HEK293 (cell line): ENCODE results near the gene AR.

Source experiments
- KLF10 ChIP-seq: fragments of 450-650 bp; IDR thresholded peaks from 2 replicates; pipeline ENCODE4 v1.5.1; 2018; ENCODE audit warnings: missing biosample characterization, mild to moderate bottlenecking, missing genetic modification characterization
- SP2 ChIP-seq: fragments of 450-650 bp; formaldehyde crosslinking; IDR thresholded peaks from 2 replicates; pipeline ENCODE4 v1.5.1; 2016; ENCODE audit warnings: missing biosample characterization, missing genetic modification characterization
- ZBTB7A ChIP-seq: fragments of 450-650 bp; formaldehyde crosslinking; IDR thresholded peaks from 2 replicates; pipeline ENCODE4 v1.5.1; 2016; ENCODE audit warnings: low read depth, missing biosample characterization, missing genetic modification characterization
- ZNF146 ChIP-seq: fragments of 450-650 bp; formaldehyde crosslinking; IDR thresholded peaks from 2 replicates; pipeline ENCODE4 v1.5.1; 2016; ENCODE audit warnings: missing biosample characterization, missing genetic modification characterization
- ZNF221 ChIP-seq: fragments of 450-650 bp; formaldehyde crosslinking; IDR thresholded peaks from 2 replicates; pipeline ENCODE4 v1.5.1; 2017; ENCODE audit warnings: missing biosample characterization, missing genetic modification characterization, borderline replicate concordance
- ZNF239 ChIP-seq: fragments of 450-650 bp; formaldehyde crosslinking; IDR thresholded peaks from 2 replicates; pipeline ENCODE4 v1.5.1; 2016; ENCODE audit warnings: missing biosample characterization, missing genetic modification characterization
- ZNF792 ChIP-seq: fragments of 450-650 bp; formaldehyde crosslinking; IDR thresholded peaks from 2 replicates; pipeline ENCODE4 v1.5.1; 2016; ENCODE audit warnings: missing biosample characterization, missing genetic modification characterization
- TF ChIP-seq, protein P1 (sequence below): fragments of 450-650 bp; formaldehyde crosslinking; IDR thresholded peaks from 2 replicates; pipeline ENCODE4 v1.5.1; 2016; ENCODE audit warnings: missing biosample characterization, missing genetic modification characterization
- TF ChIP-seq, protein P2 (sequence below): fragments of 450-650 bp; formaldehyde crosslinking; IDR thresholded peaks from 2 replicates; pipeline ENCODE4 v1.5.1; 2016; ENCODE audit warnings: missing biosample characterization, missing genetic modification characterization
- TF ChIP-seq, protein P3 (sequence below): fragments of 450-650 bp; formaldehyde crosslinking; IDR thresholded peaks from 2 replicates; pipeline ENCODE4 v1.5.1; 2016; ENCODE audit warnings: missing biosample characterization, missing genetic modification characterization
- TF ChIP-seq, protein P4 (sequence below): fragments of 450-650 bp; formaldehyde crosslinking; IDR thresholded peaks from 2 replicates; pipeline ENCODE4 v1.5.1; 2016; ENCODE audit warnings: missing biosample characterization, missing genetic modification characterization

GRCh38 chrX:67614423-67614822, 70.6 kb downstream of the AR start:
- TF ChIP-seq, protein P1, sequence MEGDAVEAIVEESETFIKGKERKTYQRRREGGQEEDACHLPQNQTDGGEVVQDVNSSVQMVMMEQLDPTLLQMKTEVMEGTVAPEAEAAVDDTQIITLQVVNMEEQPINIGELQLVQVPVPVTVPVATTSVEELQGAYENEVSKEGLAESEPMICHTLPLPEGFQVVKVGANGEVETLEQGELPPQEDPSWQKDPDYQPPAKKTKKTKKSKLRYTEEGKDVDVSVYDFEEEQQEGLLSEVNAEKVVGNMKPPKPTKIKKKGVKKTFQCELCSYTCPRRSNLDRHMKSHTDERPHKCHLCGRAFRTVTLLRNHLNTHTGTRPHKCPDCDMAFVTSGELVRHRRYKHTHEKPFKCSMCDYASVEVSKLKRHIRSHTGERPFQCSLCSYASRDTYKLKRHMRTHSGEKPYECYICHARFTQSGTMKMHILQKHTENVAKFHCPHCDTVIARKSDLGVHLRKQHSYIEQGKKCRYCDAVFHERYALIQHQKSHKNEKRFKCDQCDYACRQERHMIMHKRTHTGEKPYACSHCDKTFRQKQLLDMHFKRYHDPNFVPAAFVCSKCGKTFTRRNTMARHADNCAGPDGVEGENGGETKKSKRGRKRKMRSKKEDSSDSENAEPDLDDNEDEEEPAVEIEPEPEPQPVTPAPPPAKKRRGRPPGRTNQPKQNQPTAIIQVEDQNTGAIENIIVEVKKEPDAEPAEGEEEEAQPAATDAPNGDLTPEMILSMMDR = no peak
- TF ChIP-seq ZBTB7A (no peak), KLF10 (tag by site-specific recombination) (no peak), ZNF221 (tag by site-specific recombination) (no peak), ZNF146 (tag by site-specific recombination) (no peak), SP2 (tag by site-specific recombination) (no peak), ZNF792 (no peak), ZNF239 (tag by site-specific recombination) (no peak)
- TF ChIP-seq, protein P2, sequence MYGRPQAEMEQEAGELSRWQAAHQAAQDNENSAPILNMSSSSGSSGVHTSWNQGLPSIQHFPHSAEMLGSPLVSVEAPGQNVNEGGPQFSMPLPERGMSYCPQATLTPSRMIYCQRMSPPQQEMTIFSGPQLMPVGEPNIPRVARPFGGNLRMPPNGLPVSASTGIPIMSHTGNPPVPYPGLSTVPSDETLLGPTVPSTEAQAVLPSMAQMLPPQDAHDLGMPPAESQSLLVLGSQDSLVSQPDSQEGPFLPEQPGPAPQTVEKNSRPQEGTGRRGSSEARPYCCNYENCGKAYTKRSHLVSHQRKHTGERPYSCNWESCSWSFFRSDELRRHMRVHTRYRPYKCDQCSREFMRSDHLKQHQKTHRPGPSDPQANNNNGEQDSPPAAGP (tag by site-specific recombination) = no peak
- TF ChIP-seq, protein P3, sequence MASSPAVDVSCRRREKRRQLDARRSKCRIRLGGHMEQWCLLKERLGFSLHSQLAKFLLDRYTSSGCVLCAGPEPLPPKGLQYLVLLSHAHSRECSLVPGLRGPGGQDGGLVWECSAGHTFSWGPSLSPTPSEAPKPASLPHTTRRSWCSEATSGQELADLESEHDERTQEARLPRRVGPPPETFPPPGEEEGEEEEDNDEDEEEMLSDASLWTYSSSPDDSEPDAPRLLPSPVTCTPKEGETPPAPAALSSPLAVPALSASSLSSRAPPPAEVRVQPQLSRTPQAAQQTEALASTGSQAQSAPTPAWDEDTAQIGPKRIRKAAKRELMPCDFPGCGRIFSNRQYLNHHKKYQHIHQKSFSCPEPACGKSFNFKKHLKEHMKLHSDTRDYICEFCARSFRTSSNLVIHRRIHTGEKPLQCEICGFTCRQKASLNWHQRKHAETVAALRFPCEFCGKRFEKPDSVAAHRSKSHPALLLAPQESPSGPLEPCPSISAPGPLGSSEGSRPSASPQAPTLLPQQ = no peak
- TF ChIP-seq, protein P4, sequence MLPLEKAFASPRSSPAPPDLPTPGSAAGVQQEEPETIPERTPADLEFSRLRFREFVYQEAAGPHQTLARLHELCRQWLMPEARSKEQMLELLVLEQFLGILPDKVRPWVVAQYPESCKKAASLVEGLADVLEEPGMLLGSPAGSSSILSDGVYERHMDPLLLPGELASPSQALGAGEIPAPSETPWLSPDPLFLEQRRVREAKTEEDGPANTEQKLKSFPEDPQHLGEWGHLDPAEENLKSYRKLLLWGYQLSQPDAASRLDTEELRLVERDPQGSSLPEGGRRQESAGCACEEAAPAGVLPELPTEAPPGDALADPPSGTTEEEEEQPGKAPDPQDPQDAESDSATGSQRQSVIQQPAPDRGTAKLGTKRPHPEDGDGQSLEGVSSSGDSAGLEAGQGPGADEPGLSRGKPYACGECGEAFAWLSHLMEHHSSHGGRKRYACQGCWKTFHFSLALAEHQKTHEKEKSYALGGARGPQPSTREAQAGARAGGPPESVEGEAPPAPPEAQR (tag by site-specific recombination) = no peak
